IMR-90 (cell line): ENCODE results near the gene ACKR2. TPM values are rescaled to one million over a fixed set of nuclear protein-coding genes. Genes with fewer than 3 reads are reported as not detected.

Experiments
- ATAC-seq: fragments of 200-7000 bp; cut with Tn5 transposase; 2 replicates; pipeline ENCODE4 v1.9.1; 2020; ENCODE audit warnings: low read depth, mild to moderate bottlenecking, moderate library complexity
- BruUV-seq: library from RNA; stranded (reverse); fragments of 400-500 nt; replicated peaks from 2 replicates; lab custom pipeline; 2021; lab: Mats Ljungman, UMichigan
- CTCF ChIA-PET: fragments of 300-600 bp; formaldehyde crosslinking; extraction: SDS; loops from one replicate; lab custom pipeline; 2021; ENCODE audit warnings: antibody characterized with exemption; lab: Yijun Ruan, JAX
- POLR2A ChIA-PET: fragments of 300-600 bp; sonication (Branson Sonifier 250); formaldehyde crosslinking; loops from one replicate; lab custom pipeline; 2022; ENCODE audit warnings: antibody characterized with exemption; ENCODE audit not compliant: unreplicated experiment; lab: Charles Lee
- DNase-seq: peaks from one replicate; pipeline ENCODE4 v3.0.0; 2013
- H2AFZ ChIP-seq: replicated peaks from 2 replicates; pipeline ENCODE3; 2013; ENCODE audit warnings: low read length, mild to moderate bottlenecking; ENCODE audit not compliant: poor library complexity
- H2AK5ac ChIP-seq: 2 replicates; pipeline ENCODE4 v1.6.1; 2013; ENCODE audit warnings: low read depth, low read length, inconsistent platforms
- H2AK9ac ChIP-seq: replicated peaks from 2 replicates; pipeline ENCODE3; 2013; ENCODE audit warnings: mild to moderate bottlenecking, low read depth, low read length, moderate library complexity; ENCODE audit not compliant: poor library complexity
- H2BK120ac ChIP-seq: 2 replicates; pipeline ENCODE4 v1.6.1; 2013; ENCODE audit warnings: low read depth, low read length, inconsistent platforms
- H2BK15ac ChIP-seq: 3 replicates; pipeline ENCODE4 v1.6.1; 2013; ENCODE audit warnings: low read depth, low read length, inconsistent platforms
- H2BK20ac ChIP-seq: 2 replicates; pipeline ENCODE4 v1.6.1; 2013; ENCODE audit warnings: low read depth, mild to moderate bottlenecking, inconsistent platforms, low read length, moderate library complexity
- H2BK5ac ChIP-seq: 2 replicates; pipeline ENCODE4 v1.6.1; 2013; ENCODE audit warnings: mild to moderate bottlenecking, low read depth, low read length, inconsistent platforms; ENCODE audit not compliant: poor library complexity, severe bottlenecking
- H3K14ac ChIP-seq: replicated peaks from 2 replicates; pipeline ENCODE4 v1.6.1; 2013; ENCODE audit warnings: low read depth, low read length, inconsistent platforms
- H3K18ac ChIP-seq: 2 replicates; pipeline ENCODE4 v1.6.1; 2013; ENCODE audit warnings: low read depth, low read length, control low read depth
- H3K23ac ChIP-seq: 2 replicates; pipeline ENCODE4 v1.6.1; 2013; ENCODE audit warnings: low read depth, low read length, inconsistent platforms
- H3K27ac ChIP-seq: 2 replicates; pipeline ENCODE4 v1.5.1; 2013; ENCODE audit warnings: mild to moderate bottlenecking, control low read depth, low read length; ENCODE audit not compliant: insufficient read depth
- H3K27me3 ChIP-seq: 2 replicates; pipeline ENCODE4 v1.6.1; 2013; ENCODE audit warnings: low read length; ENCODE audit not compliant: control insufficient read depth, insufficient read depth
- H3K36me3 ChIP-seq: 2 replicates; pipeline ENCODE4 v1.6.1; 2013; ENCODE audit warnings: low read length, mixed read lengths; ENCODE audit not compliant: control insufficient read depth, insufficient read depth
- H3K4ac ChIP-seq: 2 replicates; pipeline ENCODE4 v1.6.1; 2013; ENCODE audit warnings: low read depth, low read length, inconsistent platforms
- H3K4me1 ChIP-seq: 2 replicates; pipeline ENCODE4 v1.6.1; 2013; ENCODE audit warnings: low read length, mixed read lengths; ENCODE audit not compliant: control insufficient read depth, insufficient read depth
- H3K4me2 ChIP-seq: 2 replicates; pipeline ENCODE4 v1.6.1; 2013; ENCODE audit warnings: low read depth, mild to moderate bottlenecking, control low read depth, low read length, moderate library complexity
- H3K4me3 ChIP-seq: 2 replicates; pipeline ENCODE4 v1.5.1; 2013; ENCODE audit warnings: low read depth, mild to moderate bottlenecking, control low read depth, low read length, moderate library complexity; ENCODE audit not compliant: insufficient read depth
- H3K56ac ChIP-seq: 2 replicates; pipeline ENCODE4 v1.6.1; 2013; ENCODE audit warnings: low read length, inconsistent platforms; ENCODE audit not compliant: insufficient read depth; ENCODE audit errors: extremely low read depth
- H3K79me1 ChIP-seq, 2 experiments: 2 replicates each; pipeline ENCODE4 v1.6.1; 2013; ENCODE audit warnings: low read length in 2 of 2, inconsistent platforms in 1 of 2, low read depth in 1 of 2
- H3K9ac ChIP-seq: 2 replicates; pipeline ENCODE4 v1.6.1; 2013; ENCODE audit warnings: low read depth, low read length, control low read depth
- H3K9me1 ChIP-seq: 2 replicates; pipeline ENCODE4 v1.6.1; 2013; ENCODE audit warnings: low read length, inconsistent platforms; ENCODE audit not compliant: insufficient read depth
- H3K9me3 ChIP-seq: 2 replicates; pipeline ENCODE4 v1.6.1; 2013; ENCODE audit warnings: low read length; ENCODE audit not compliant: control insufficient read depth, insufficient read depth
- H4K20me1 ChIP-seq: 2 replicates; pipeline ENCODE4 v1.6.1; 2013; ENCODE audit warnings: low read length, inconsistent platforms; ENCODE audit not compliant: insufficient read depth
- H4K5ac ChIP-seq: 2 replicates; pipeline ENCODE4 v1.6.1; 2013; ENCODE audit warnings: mild to moderate bottlenecking, low read depth, low read length, control low read depth
- H4K8ac ChIP-seq, 2 experiments: 2 replicates each; pipeline ENCODE4 v1.6.1; 2013; ENCODE audit warnings: low read depth in 2 of 2, low read length in 2 of 2, control low read depth in 1 of 2, inconsistent platforms in 1 of 2
- H4K91ac ChIP-seq: 2 replicates; pipeline ENCODE4 v1.6.1; 2013; ENCODE audit warnings: low read depth, low read length, inconsistent platforms; ENCODE audit not compliant: insufficient read depth
- BHLHE40 ChIP-seq: fragments of 150-350 bp; IDR thresholded peaks from 2 replicates; pipeline ENCODE4 v1.6.1; 2016; ENCODE audit warnings: mild to moderate bottlenecking, low read depth, low read length
- CEBPB ChIP-seq: IDR thresholded peaks from 2 replicates; pipeline ENCODE4 v1.6.1; 2012; ENCODE audit warnings: low read depth, low read length, improper control_type of control experiment
- CHD1 ChIP-seq: IDR thresholded peaks from 2 replicates; pipeline ENCODE4 v1.6.1; 2012; ENCODE audit warnings: low read depth, low read length, improper control_type of control experiment
- ELK1 ChIP-seq: fragments of 150-350 bp; IDR thresholded peaks from 2 replicates; pipeline ENCODE4 v1.6.1; 2016; ENCODE audit warnings: low read depth, mild to moderate bottlenecking, low read length, moderate library complexity, borderline replicate concordance
- FOS ChIP-seq: fragments of 150-350 bp; IDR thresholded peaks from 2 replicates; pipeline ENCODE4 v1.6.1; 2016; ENCODE audit warnings: low read depth, low read length
- MAFK ChIP-seq: IDR thresholded peaks from 2 replicates; pipeline ENCODE4 v1.6.1; 2012; ENCODE audit warnings: low read depth, low read length, improper control_type of control experiment
- MAZ ChIP-seq: IDR thresholded peaks from 2 replicates; pipeline ENCODE4 v1.6.1; 2012; ENCODE audit warnings: low read depth, mild to moderate bottlenecking, low read length, improper control_type of control experiment, moderate library complexity, borderline replicate concordance
- MXI1 ChIP-seq: IDR thresholded peaks from 2 replicates; pipeline ENCODE4 v1.6.1; 2012; ENCODE audit warnings: low read depth, mild to moderate bottlenecking, low read length, moderate library complexity, borderline replicate concordance
- NFE2L2 ChIP-seq: fragments of 150-350 bp; IDR thresholded peaks from 2 replicates; pipeline ENCODE4 v1.6.1; 2016; ENCODE audit warnings: low read depth, mild to moderate bottlenecking, low read length
- POLR2A ChIP-seq: IDR thresholded peaks from 2 replicates; pipeline ENCODE4 v1.6.1; 2012; ENCODE audit warnings: mild to moderate bottlenecking, low read depth, low read length
- RAD21 ChIP-seq: IDR thresholded peaks from 2 replicates; pipeline ENCODE4 v1.6.1; 2012; ENCODE audit warnings: low read length, improper control_type of control experiment
- RCOR1 ChIP-seq: IDR thresholded peaks from 2 replicates; pipeline ENCODE4 v1.6.1; 2012; ENCODE audit warnings: mild to moderate bottlenecking, low read length, improper control_type of control experiment; ENCODE audit not compliant: insufficient replicate concordance
- RFX5 ChIP-seq: IDR thresholded peaks from 2 replicates; pipeline ENCODE4 v1.8.0; 2012; ENCODE audit warnings: low read depth, mild to moderate bottlenecking, low read length, moderate library complexity
- SMC3 ChIP-seq: fragments of 150-350 bp; IDR thresholded peaks from 2 replicates; pipeline ENCODE4 v1.6.1; 2016; ENCODE audit warnings: low read depth, mild to moderate bottlenecking, antibody characterized with exemption, low read length, moderate library complexity
- USF2 ChIP-seq: fragments of 150-350 bp; IDR thresholded peaks from 2 replicates; pipeline ENCODE4 v1.6.1; 2017; ENCODE audit warnings: mild to moderate bottlenecking, antibody characterized with exemption, low read length, low read depth
- WGBS, 2 experiments: methylation state at CpG; one replicate each; pipeline versions ENCODE4 v1.1.5 to v1.1.7; 2013; ENCODE audit warnings: missing lambda C conversion rate in 2 of 2; ENCODE audit not compliant: insufficient read length in 1 of 2; ENCODE audit errors: extremely low coverage in 2 of 2; 5-methylcytosine and 5-hydroxymethylcytosine counted together
- dilution Hi-C: fragments of 300-500 bp; cut with HindIII; formaldehyde crosslinking; loops from one replicate; pipeline ENCODE4 v1.14.3; 2018; ENCODE audit warnings: low sequenced_read_pairs; ENCODE audit not compliant: unreplicated experiment
- in situ Hi-C: fragments of 300-500 bp; cut with MboI; formaldehyde crosslinking; loops from 3 replicates; pipeline ENCODE4 v1.14.3; 2019; ENCODE audit warnings: low sequenced_read_pairs, inconsistent platforms, mixed read lengths
- intact Hi-C: fragments of 100-400 bp; cut with micrococcal nuclease; formaldehyde crosslinking; loops from 2 replicates; pipeline ENCODE4 v1.10.0; 2022
- polyA plus RNA-seq, 3 experiments: library from polyadenylated mRNA; depleted of rRNA; stranded (reverse); fragments of >200 nt; gene quantifications; 2 replicates each; pipeline ENCODE4 v1.2.3, GENCODE V29; 2012; ENCODE audit warnings: low replicate concordance in 1 of 3
- total RNA-seq: library from RNA; depleted of rRNA; stranded (reverse); fragments of >200 nt; gene quantifications from 2 replicates; pipeline ENCODE4 v1.2.3, GENCODE V29; 2012

The ACKR2 gene
- total and polyA plus RNA-seq, 2 of the 4 experiments (the other 2 are of a cell fraction), result 0.10 TPM; not detected in 1

- Histone ChIP-seq H3K56ac (no peak overlapping the region), H3K27me3 (peaks cover 12% of the 10 kb centered on the region; the same call in 1 of the 2 replicates), H3K4ac (no peak overlapping the region), H2BK120ac (no peak overlapping the region), H3K14ac (no peak overlapping the region), H3K9ac (no peak overlapping the region), H3K18ac (no peak overlapping the region), H3K4me2 (no peak overlapping the region), H2AFZ (no peak overlapping the region), H4K5ac (no peak overlapping the region), H2BK20ac (no peak overlapping the region), H3K4me3 (no peak overlapping the region), H4K20me1 (no peaks in the 10 kb centered on the region), H2BK5ac (no peak overlapping the region), H2AK9ac (no peak overlapping the region), H3K4me1 (no peaks in the 10 kb centered on the region), H3K23ac (no peak overlapping the region), H2AK5ac (no peak overlapping the region), H4K8ac (no peak overlapping the region), H3K36me3 (no peaks in the 10 kb centered on the region), H4K91ac (no peak overlapping the region), H2BK15ac (no peak overlapping the region), H3K79me1 (no peaks in the 10 kb centered on the region), H3K9me3 (0 out of 2 replicates have a peak, but pooled peaks cover 2% of the 10 kb centered on the region), H3K27ac (no peak overlapping the region), H3K9me1 (no peaks in the 10 kb centered on the region)
- in situ Hi-C loops (no loop called here), dilution Hi-C loops (no loop called here), intact Hi-C loops (no loop called here)
- no TSS peak for BruUV-seq
- no peak for TF ChIP-seq NFE2L2
- no peak for TF ChIP-seq SMC3
- no peak for TF ChIP-seq USF2
- no peak for TF ChIP-seq CHD1
- TF ChIP-seq RAD21, result no peak
- TF ChIP-seq ELK1, result no peak
- no peak for TF ChIP-seq BHLHE40
- TF ChIP-seq MAZ, result no peak
- no peak for TF ChIP-seq MAFK
- no peak for TF ChIP-seq RCOR1
- no peak for TF ChIP-seq FOS
- no peak for TF ChIP-seq POLR2A
- no peak for TF ChIP-seq CEBPB
- no peak for TF ChIP-seq RFX5
- TF ChIP-seq MXI1, result no peak
- ChIA-PET CTCF (no interaction called here), POLR2A (no interaction called here)
- no peak for ATAC-seq
- no peak for DNase-seq
- 50% methylated on average over 1 of the region's 7 CpGs; no CpG with 5 or more reads in 1 of the 2 experiments for WGBS, 2 experiments
Measured at GRCh38 chr3:42908675-42909074, 99.4 kb downstream of the ACKR2 start.
